ENCODE measurements around the gene LRFN5.
A peak's percentile ranks its signal among the peaks of the same experiment; 100 is the strongest.

Gene LRFN5

DNA sequence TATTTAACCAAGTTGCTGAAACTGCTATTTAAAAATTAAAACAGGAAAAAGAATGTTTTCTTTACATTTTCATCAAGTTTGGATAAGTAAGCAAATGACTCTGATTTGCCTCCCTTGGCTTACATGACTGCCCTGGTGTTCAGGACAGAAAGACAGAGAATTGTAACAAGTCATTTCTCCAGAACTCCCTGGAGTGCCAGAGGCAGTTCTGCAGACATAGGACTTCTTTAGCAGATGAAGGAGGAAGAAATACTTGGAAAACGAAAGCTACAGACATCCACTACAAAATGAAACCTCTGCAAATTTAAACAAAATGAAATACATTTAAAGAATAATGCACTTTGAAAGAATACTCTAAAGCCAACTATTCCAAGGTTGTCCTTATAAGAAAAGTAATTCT, 253.9 kb downstream of the LRFN5 start:
- TF ChIP-seq, protein P1, sequence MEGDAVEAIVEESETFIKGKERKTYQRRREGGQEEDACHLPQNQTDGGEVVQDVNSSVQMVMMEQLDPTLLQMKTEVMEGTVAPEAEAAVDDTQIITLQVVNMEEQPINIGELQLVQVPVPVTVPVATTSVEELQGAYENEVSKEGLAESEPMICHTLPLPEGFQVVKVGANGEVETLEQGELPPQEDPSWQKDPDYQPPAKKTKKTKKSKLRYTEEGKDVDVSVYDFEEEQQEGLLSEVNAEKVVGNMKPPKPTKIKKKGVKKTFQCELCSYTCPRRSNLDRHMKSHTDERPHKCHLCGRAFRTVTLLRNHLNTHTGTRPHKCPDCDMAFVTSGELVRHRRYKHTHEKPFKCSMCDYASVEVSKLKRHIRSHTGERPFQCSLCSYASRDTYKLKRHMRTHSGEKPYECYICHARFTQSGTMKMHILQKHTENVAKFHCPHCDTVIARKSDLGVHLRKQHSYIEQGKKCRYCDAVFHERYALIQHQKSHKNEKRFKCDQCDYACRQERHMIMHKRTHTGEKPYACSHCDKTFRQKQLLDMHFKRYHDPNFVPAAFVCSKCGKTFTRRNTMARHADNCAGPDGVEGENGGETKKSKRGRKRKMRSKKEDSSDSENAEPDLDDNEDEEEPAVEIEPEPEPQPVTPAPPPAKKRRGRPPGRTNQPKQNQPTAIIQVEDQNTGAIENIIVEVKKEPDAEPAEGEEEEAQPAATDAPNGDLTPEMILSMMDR (IDR thresholded peaks at IDR 0.05; ENCODE audit: low read length, missing control alignments): no peak
- DNase-seq (ENCODE audit: low read depth): no peak
- no peak overlapping the region for H3K4me3 ChIP-seq (replicated peaks; ENCODE audit: low read depth, low read length)

DNA sequence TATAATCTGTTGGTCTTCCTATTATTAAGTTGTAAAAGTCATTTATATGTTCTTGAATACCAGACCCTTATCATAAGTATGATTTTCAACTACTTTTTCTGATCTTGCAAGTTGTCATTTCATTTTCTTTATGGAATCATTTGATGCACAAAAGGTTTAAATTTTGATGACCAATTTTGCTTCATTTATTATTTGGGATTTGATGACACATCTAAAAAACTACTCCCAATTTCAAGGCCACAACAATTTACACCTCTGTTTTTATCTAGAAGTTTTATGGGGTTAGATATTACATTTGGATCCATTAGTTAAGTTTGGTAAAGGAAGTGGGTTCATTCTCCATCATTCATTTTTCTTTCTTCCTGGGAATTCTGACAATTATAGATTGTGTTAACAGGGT, 259.2 kb downstream of the LRFN5 start:
- TF ChIP-seq, protein P1 (IDR thresholded peaks at IDR 0.05; ENCODE audit: low read length, missing control alignments): no peak
- no peak for DNase-seq (ENCODE audit: low read depth)

DNA sequence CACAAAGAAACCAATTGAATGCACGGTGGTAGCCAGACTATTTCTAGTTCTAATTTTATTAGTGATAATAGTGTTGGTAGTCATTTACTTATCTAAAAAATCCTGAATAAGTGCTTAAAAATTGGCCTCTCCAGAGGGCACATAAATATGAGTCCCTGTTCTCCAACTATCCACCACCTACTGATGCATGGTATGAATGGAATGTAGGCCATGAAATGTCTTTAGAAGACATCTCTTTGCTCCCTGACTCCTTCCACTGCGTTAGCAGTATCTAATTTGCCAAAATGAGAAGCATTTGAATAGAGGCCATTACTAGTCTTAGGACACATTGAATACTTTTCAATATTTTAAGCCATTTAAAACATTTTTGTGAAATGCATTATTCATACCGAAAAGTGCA, 261.7 kb downstream of the LRFN5 start:
- TF ChIP-seq, protein P1 (IDR thresholded peaks at IDR 0.05; ENCODE audit: low read length, missing control alignments): no peak
- DNase-seq (ENCODE audit: low read depth): peak; percentile 16

More for the DNA sequence above, 259.2 kb downstream of the LRFN5 start:
- H3K4me3 ChIP-seq (replicated peaks; ENCODE audit: low read depth, low read length): no peak overlapping the region

DNA sequence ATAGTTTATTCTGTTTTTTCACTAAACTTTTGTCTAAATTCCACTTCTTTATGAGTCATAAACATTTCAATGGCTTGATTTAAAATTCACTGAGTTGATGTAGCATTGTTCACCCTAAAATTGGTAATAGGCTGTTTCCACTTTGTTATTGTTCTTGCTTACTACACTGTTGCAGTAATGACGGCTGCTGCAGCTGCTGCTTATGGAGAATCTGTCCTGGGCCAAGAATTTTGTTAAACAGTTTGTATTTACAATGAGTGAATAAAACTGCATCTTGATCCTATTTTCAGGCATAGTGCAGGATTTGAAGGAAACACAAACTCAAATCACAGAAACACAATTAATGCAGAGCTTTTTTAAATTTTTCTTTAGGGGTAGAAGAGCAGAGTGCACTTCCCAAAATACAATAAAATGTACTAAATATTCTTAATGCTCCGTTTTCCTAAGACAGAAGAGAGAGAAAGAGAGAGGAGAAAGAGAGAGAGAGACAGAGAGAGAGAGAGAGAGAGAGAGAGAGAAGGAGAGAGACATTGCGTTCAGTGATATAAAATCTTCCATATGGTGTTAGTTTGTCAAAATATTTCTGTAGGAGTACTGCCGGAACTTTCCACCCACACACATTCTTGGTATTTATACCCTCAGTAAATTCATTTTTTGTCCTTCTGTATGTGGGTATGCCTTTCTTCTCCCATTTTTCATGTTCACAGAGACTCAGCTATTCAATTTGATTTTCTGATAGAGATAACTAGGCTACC, 266.4 kb downstream of the LRFN5 start:
- no peak overlapping the region for H3K4me3 ChIP-seq (replicated peaks; ENCODE audit: low read depth, low read length)
- DNase-seq (ENCODE audit: low read depth): peak; percentile 67
- TF ChIP-seq, protein P1 (IDR thresholded peaks at IDR 0.05; ENCODE audit: low read length, missing control alignments): no peak

More for the DNA sequence above, 261.7 kb downstream of the LRFN5 start:
- H3K4me3 ChIP-seq (replicated peaks; ENCODE audit: low read depth, low read length): no peak overlapping the region

DNA sequence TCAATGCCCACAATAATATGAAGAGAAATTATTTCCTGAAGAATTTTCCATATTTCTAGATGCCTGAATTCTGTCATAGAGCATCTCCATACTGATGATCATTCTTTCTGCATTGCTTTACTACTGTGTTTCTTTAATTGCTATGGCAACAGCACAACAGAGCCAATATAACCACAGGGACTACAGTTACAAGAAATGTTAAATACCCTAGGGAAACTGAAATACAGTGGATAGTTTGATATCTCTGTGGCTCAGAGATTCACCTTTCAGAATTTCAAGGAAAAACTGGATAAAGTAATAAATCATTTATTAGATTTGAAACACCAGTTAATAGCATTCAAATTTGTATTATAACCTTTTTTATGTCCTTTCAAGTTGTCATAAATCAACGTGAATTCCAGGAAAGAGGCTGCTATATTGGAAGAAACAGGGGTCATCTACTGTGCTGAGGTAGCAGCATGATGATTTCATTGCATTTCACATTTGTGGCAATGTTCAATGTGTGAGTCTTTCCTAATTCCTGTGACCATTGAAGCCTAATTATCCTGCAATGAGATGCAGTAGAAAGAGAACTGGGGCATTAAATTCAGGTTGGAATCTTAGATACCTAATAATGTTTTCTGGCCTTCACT, 267.1 kb downstream of the LRFN5 start:
- TF ChIP-seq, protein P1 (IDR thresholded peaks at IDR 0.05; ENCODE audit: low read length, missing control alignments): no peak
- peak; percentile 78 for DNase-seq (ENCODE audit: low read depth)
- H3K4me3 ChIP-seq (replicated peaks; ENCODE audit: low read depth, low read length): no peak overlapping the region

DNA sequence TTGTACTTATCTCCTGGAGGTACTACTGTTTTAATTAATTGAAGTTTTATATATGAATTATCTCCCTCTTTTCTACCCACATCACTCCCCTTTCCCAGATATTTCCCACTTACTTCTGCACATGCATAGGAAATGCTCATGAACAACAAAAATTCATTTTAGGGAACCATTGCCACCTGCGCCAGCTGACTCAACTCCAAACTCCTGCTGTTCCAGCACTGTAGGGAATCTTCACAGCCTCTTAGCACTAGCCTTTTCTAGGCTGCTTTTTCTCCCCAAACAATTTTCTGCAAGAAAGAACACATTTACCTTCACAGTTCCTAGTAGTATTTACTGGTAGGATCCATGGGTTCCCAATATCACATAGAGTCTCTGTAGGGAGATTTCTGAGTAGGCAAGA, 268.4 kb downstream of the LRFN5 start:
- H3K4me3 ChIP-seq (replicated peaks; ENCODE audit: low read depth, low read length): no peak overlapping the region
- TF ChIP-seq, protein P1 (IDR thresholded peaks at IDR 0.05; ENCODE audit: low read length, missing control alignments): no peak
- no peak for DNase-seq (ENCODE audit: low read depth)
